NT2/D1 (cell line): ENCODE data around the gene TMPRSS11B.

ENCODE experiments used
- SUZ12 ChIP-seq: IDR thresholded peaks from 2 replicates; pipeline ENCODE4 v1.6.1; 2011; ENCODE audit not compliant: insufficient read length, insufficient read depth; ENCODE audit errors: extremely low read depth
- ZNF274 ChIP-seq: IDR thresholded peaks from 2 replicates; pipeline ENCODE4 v1.6.1; 2011; ENCODE audit warnings: mild to moderate bottlenecking, low read depth, low read length

GRCh38 chr4:68228568-68228967 is 16.9 kb downstream of the TMPRSS11B start:
- TF ChIP-seq ZNF274 (no peak), SUZ12 (no peak)
